ENCODE results near the gene SNX19. TPM values are rescaled to one million over a fixed set of nuclear protein-coding genes. Genes with fewer than 3 reads are reported as not detected.
A peak's percentile ranks its signal among the peaks of the same experiment; 100 is the strongest.

SNX19 gene
- total RNA-seq, 2 donors from 2014 or later, result 16.4 to 33.8 TPM

- no peak for ATAC-seq (replicated peaks)
- Mint-ChIP-seq H3K4me1 (no peaks in the 10 kb centered on the region), H3K27ac (no peak overlapping the region), H3K4me3 (no peak overlapping the region), H3K36me3 (ENCODE audit: low read depth) (no peaks in the 10 kb centered on the region), H3K27me3 (peaks cover 17% of the 10 kb centered on the region), H3K9me3 (peaks cover 6% of the 10 kb centered on the region)
Observed at GRCh38 chr11:130831976-130832375, 84.3 kb downstream of the SNX19 start.

DNA sequence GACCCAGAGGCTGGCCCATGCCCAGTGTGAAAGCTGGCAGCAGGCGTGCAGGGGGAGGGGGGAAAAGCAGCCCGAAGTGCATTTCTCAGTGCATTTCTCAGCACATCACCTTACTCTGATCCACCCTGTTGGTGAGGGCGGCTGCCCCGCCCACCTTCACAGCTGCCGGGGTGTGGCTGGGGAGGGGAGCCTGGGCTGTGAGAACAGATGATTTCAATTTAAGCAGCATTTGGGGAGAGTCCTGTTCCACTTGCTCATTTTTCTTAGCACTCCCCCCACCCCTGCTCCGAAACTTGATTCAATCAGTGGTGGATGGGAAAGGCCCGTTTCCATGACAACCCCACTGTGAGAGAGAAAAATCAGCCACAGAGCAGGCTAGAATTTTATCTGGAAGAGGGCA, 84.8 kb downstream of the SNX19 start:
- peaks cover under 1% of the 10 kb centered on the region for H3K9me3 Mint-ChIP-seq
- ATAC-seq (replicated peaks), result peak; percentile 38
- no peaks in the 10 kb centered on the region for H3K4me1 Mint-ChIP-seq
- H3K27ac Mint-ChIP-seq, result no peak overlapping the region
- peaks cover 13% of the 10 kb centered on the region for H3K27me3 Mint-ChIP-seq
- H3K36me3 Mint-ChIP-seq (ENCODE audit: low read depth), result no peaks in the 10 kb centered on the region
- no peak overlapping the region for H3K4me3 Mint-ChIP-seq

- Mint-ChIP-seq H3K9me3 (no peaks in the 10 kb centered on the region), H3K27ac (no peak overlapping the region), H3K36me3 (ENCODE audit: low read depth) (no peaks in the 10 kb centered on the region), H3K27me3 (peaks cover 11% of the 10 kb centered on the region), H3K4me1 (no peaks in the 10 kb centered on the region), H3K4me3 (no peak overlapping the region)
- no peak for ATAC-seq (replicated peaks)
Observed at GRCh38 chr11:130830566-130830965, 85.7 kb downstream of the SNX19 start.

GRCh38 chr11:130829920-130830511, 86.3 kb downstream of the SNX19 start:
- H3K4me3 Mint-ChIP-seq, result no peak overlapping the region
- H3K27ac Mint-ChIP-seq, result no peak overlapping the region
- H3K9me3 Mint-ChIP-seq, result no peaks in the 10 kb centered on the region
- peaks cover 12% of the 10 kb centered on the region for H3K27me3 Mint-ChIP-seq
- H3K36me3 Mint-ChIP-seq (ENCODE audit: low read depth), result no peaks in the 10 kb centered on the region
- no peaks in the 10 kb centered on the region for H3K4me1 Mint-ChIP-seq
- ATAC-seq (replicated peaks), result no peak

DNA sequence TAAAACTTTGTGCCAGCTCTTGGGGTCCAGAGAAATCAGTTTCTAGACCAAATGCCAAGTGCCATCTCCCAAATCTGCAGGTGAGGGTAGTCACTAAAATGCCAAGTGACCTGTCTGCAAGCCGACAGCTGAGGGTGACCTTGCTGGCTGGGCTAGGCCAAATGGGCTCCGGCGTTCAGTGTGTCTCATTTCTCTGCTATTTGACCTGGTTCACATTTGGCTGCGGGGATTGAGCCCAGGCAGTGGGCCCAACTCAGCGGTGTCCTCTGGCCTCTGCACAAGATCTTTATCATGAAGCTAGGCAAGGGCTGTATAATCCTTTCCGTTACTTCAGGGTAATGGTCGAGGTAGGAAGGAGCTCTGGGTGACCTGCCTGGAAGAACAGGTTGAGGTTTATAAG, 87.5 kb downstream of the SNX19 start:
- no peaks in the 10 kb centered on the region for H3K4me1 Mint-ChIP-seq
- no peaks in the 10 kb centered on the region for H3K36me3 Mint-ChIP-seq (ENCODE audit: low read depth)
- H3K27ac Mint-ChIP-seq, result no peak overlapping the region
- ATAC-seq (replicated peaks), result no peak
- no peaks in the 10 kb centered on the region for H3K9me3 Mint-ChIP-seq
- no peak overlapping the region for H3K4me3 Mint-ChIP-seq
- peaks cover 16% of the 10 kb centered on the region for H3K27me3 Mint-ChIP-seq

- no peaks in the 10 kb centered on the region for H3K9me3 Mint-ChIP-seq
- no peak overlapping the region for H3K27ac Mint-ChIP-seq
- ATAC-seq (replicated peaks), result peak; percentile 43
- H3K27me3 Mint-ChIP-seq, result peaks cover 11% of the 10 kb centered on the region
- H3K36me3 Mint-ChIP-seq (ENCODE audit: low read depth), result no peaks in the 10 kb centered on the region
- H3K4me1 Mint-ChIP-seq, result no peaks in the 10 kb centered on the region
- H3K4me3 Mint-ChIP-seq, result no peak overlapping the region
Observed at GRCh38 chr11:130827451-130828377, 88.6 kb downstream of the SNX19 start.

DNA sequence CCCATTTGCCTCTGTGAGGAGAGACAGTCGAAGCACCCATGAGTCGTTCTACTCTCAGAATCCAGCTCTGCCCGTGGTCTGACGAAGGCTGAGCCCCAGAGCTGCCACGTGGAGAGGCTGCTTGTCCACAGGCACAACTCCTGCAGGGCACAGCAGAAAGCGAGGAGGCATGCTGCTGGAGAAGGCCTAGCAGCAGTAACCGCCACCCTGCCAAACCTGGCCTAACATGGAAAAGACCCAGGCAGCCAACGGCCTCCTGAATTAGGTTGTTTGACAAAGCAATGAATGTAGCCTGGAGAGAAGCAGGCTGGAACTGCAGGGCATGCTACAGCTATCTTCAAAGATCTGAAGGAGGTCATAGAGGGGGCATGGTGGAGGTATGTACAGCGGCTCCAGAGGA, 89.7 kb downstream of the SNX19 start:
- Mint-ChIP-seq H3K4me3 (no peak overlapping the region), H3K27me3 (peaks cover 11% of the 10 kb centered on the region), H3K27ac (no peak overlapping the region), H3K4me1 (no peaks in the 10 kb centered on the region), H3K9me3 (no peaks in the 10 kb centered on the region), H3K36me3 (ENCODE audit: low read depth) (no peaks in the 10 kb centered on the region)
- ATAC-seq (replicated peaks), result no peak

- no peak for ATAC-seq (replicated peaks)
- Mint-ChIP-seq H3K4me1 (no peaks in the 10 kb centered on the region), H3K9me3 (no peaks in the 10 kb centered on the region), H3K27me3 (peaks cover 11% of the 10 kb centered on the region), H3K27ac (no peak overlapping the region), H3K36me3 (ENCODE audit: low read depth) (no peaks in the 10 kb centered on the region), H3K4me3 (no peak overlapping the region)
Observed at GRCh38 chr11:130825983-130826382, 90.3 kb downstream of the SNX19 start.

DNA sequence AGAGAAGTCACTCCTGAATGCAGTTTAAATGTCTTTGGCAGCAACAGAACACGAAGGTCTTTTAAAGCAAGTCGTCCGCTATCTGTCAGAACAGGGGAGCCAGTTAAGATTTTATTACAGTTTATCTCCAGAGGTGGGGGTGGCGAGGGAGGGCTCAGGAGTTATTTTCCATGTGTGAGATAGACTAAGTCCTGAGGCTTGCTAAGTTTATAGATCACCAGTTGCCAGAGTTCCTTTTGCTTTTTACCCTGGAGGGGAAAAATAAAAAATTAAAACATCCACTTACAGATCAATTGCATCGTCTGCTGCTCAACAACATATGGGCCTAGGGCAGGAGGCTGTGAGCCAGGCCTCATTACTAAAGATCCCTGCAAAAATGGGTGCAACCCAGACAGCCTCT, 90.7 kb downstream of the SNX19 start:
- Mint-ChIP-seq H3K4me3 (no peak overlapping the region), H3K27ac (no peak overlapping the region), H3K27me3 (peaks cover 14% of the 10 kb centered on the region), H3K4me1 (no peaks in the 10 kb centered on the region), H3K9me3 (no peaks in the 10 kb centered on the region), H3K36me3 (ENCODE audit: low read depth) (no peaks in the 10 kb centered on the region)
- ATAC-seq (replicated peaks), result no peak

Data from activated T-helper 17 cell treated with anti-CD3 and anti-CD28 coated beads, Interleukin-2, amount 50 U/mL, for 72 hours (primary cell).